Body of pancreas (tissue), 4 donors: ENCODE data around the gene SNCG. TPM values are rescaled to one million over a fixed set of nuclear protein-coding genes. Genes with fewer than 3 reads are reported as not detected.
"Not testable (repeated sequence)": the region's sequence is repeated elsewhere in the genome, so short reads cannot be mapped to it uniquely, and the experiment has no call there.

Experiments
- ATAC-seq: fragments of 150-250 bp; one replicate; pipeline ENCODE4 v1.9.1; 2016
- DNase-seq, 4 donors: peaks; one replicate each; pipeline ENCODE4 v3.0.0-alpha.2; 2019
- H3K27ac ChIP-seq, 4 donors: fragments of 200-600 bp; sonication (generic); 1 replicate in 3 of 4; 2 replicates in 1 of 4; pipeline versions ENCODE4 v1.5.1 to v1.6.1; 2016 to 2019; ENCODE audit warnings: mild to moderate bottlenecking in 1 of 4, mixed read lengths in 1 of 4, moderate library complexity in 1 of 4
- H3K27me3 ChIP-seq, 2 donors: fragments of 200-600 bp; sonication (generic); one replicate each; pipeline ENCODE4 v1.6.0; 2016; ENCODE audit warnings: mild to moderate bottlenecking in 1 of 2
- H3K36me3 ChIP-seq, 2 donors: fragments of 200-600 bp; sonication (generic); replicated peaks in 1 of 2; 2 replicates each; pipeline ENCODE4 v1.5.1; 2016; ENCODE audit warnings: low read depth in 2 of 2; ENCODE audit not compliant: insufficient read depth in 1 of 2
- H3K4me1 ChIP-seq: fragments of 200-600 bp; sonication (generic); one replicate; pipeline ENCODE4 v1.6.0; 2016
- H3K4me3 ChIP-seq, 2 donors: fragments of 200-600 bp; sonication (generic); 1 replicate in 1 of 2; 2 replicates in 1 of 2; pipeline ENCODE4 v1.5.1; 2016 to 2019
- H3K9me3 ChIP-seq, 3 donors: fragments of 200-600 bp; sonication (generic); 1 replicate in 2 of 3; 2 replicates in 1 of 3; pipeline ENCODE4 v1.5.1; 2016
- CTCF ChIP-seq, 7 experiments: fragments of 450-650 bp in 4 of 7; fragments of 200-600 bp in 3 of 7; sonication (generic) in 3 of 7; IDR thresholded peaks; one replicate each; pipeline ENCODE4 v1.5.1; 2016 to 2019; ENCODE audit warnings: antibody characterized with exemption in 7 of 7
- POLR2A ChIP-seq, 3 donors: fragments of 450-650 bp; IDR thresholded peaks; one replicate each; pipeline ENCODE4 v1.6.1; 2016; ENCODE audit warnings: antibody characterized with exemption in 3 of 3, mild to moderate bottlenecking in 2 of 3
- WGBS, 2 donors: methylation state at CpG; one replicate each; pipeline ENCODE4 v1.1.5; 2017; 5-methylcytosine and 5-hydroxymethylcytosine counted together
- intact Hi-C: fragments of 100-400 bp; cut with DNase I; formaldehyde crosslinking; loops from one replicate; pipeline ENCODE4 v1.15.1; 2023
- total RNA-seq, 2 donors: library from RNA; depleted of rRNA; stranded (reverse); fragments of >200 nt; gene quantifications; one replicate each; pipeline ENCODE4 v1.1.0, GENCODE V29; 2016

Gene SNCG
- total RNA-seq, 2 donors from 2014 or later = 2.6 to 3.0 TPM

DNA sequence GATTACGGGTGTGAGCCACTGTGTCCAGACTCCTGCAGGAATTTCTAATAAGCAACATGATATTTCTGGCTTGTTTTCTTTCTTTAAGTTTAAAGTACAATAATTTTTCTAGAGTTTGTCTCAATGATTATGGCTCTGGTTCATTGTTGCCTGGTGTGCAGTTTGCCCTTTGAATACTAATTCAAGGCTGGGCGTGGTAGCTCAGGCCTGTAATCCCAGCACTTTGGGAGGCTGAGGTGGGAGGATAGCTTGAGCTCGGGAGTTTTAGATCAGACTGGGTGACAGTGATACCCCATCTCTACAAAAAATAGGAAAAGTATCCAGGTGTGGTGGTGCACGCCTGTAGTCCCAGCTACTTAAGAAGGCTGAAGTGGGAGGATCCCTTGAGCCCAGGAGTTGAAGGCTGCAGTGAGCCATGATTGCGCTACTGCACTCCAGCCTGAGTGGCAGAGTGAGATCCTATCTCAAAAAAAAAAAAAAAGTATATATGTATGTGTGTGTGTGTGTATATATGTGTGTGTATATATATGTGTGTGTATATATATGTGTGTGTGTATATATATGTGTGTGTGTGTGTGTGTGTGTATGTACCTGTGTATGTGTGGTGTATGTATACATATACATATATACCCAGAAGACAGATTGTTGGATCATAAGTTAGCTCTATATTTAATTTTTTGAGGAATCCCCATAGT, 18.1 kb downstream of the SNCG start:
- 95 to 96% methylated on average over 5 of the region's 5 CpGs for WGBS, 2 donors
- no peaks in the 10 kb centered on the region for H3K36me3 ChIP-seq
- no peak for DNase-seq
- no peaks in the 10 kb centered on the region for H3K9me3 ChIP-seq
- H3K27me3 ChIP-seq = no peaks in the 10 kb centered on the region
- H3K27ac ChIP-seq = no peak overlapping the region
- TF ChIP-seq POLR2A (IDR thresholded peaks at IDR 0.05) (no peak), CTCF (IDR thresholded peaks at IDR 0.05) (no peak)
- peaks cover 21% of the 10 kb centered on the region for H3K4me1 ChIP-seq
- no peak for ATAC-seq
- intact Hi-C loops = no loop called here
- H3K4me3 ChIP-seq = no peak overlapping the region

- H3K4me1 ChIP-seq = peaks cover 12% of the 10 kb centered on the region
- intact Hi-C loops = not testable (repeated sequence)
Measured at GRCh38 chr10:86978457-86978856, 20.1 kb downstream of the SNCG start.

GRCh38 chr10:86979296-86979818, 21.0 kb downstream of the SNCG start:
- WGBS, 2 donors = 78 to 81% methylated on average over 4 of the region's 4 CpGs
- no peak for TF ChIP-seq CTCF (IDR thresholded peaks at IDR 0.05)
- no peak for TF ChIP-seq POLR2A (IDR thresholded peaks at IDR 0.05)
- no peaks in the 10 kb centered on the region for H3K27me3 ChIP-seq
- no peak overlapping the region for H3K4me3 ChIP-seq
- DNase-seq (no peak), ATAC-seq (no peak)
- intact Hi-C loops = no loop called here
- peaks cover 12% of the 10 kb centered on the region for H3K4me1 ChIP-seq
- H3K27ac ChIP-seq = peak overlapping the region in 1 of 4 donors; percentile 12
- H3K36me3 ChIP-seq = no peaks in the 10 kb centered on the region
- H3K9me3 ChIP-seq = no peaks in the 10 kb centered on the region

More at GRCh38 chr10:86978457-86978856, 20.1 kb downstream of the SNCG start:
- not testable (repeated sequence) for H3K9me3 ChIP-seq, H3K27ac ChIP-seq, H3K36me3 ChIP-seq, H3K27me3 ChIP-seq, ATAC-seq, H3K4me3 ChIP-seq, DNase-seq
- 81 to 93% methylated on average over 3 of the region's 3 CpGs for WGBS, 2 donors

GRCh38 chr10:86979977-86980448, 21.6 kb downstream of the SNCG start:
- peak overlapping the region in 1 of 4 donors; percentile 45 for H3K27ac ChIP-seq
- ATAC-seq (peak; percentile 66), DNase-seq (peak in 1 of 4 donors; percentile 39)
- intact Hi-C loops = no loop called here
- H3K4me1 ChIP-seq = peaks cover 12% of the 10 kb centered on the region
- TF ChIP-seq CTCF (IDR thresholded peaks at IDR 0.05) (no peak), POLR2A (IDR thresholded peaks at IDR 0.05) (no peak)
- no peaks in the 10 kb centered on the region for H3K9me3 ChIP-seq
- WGBS, 2 donors = 8 to 15% methylated on average over 3 of the region's 3 CpGs
- no peak overlapping the region for H3K4me3 ChIP-seq
- H3K36me3 ChIP-seq = no peaks in the 10 kb centered on the region
- H3K27me3 ChIP-seq = no peaks in the 10 kb centered on the region

GRCh38 chr10:86981020-86981419, 22.6 kb downstream of the SNCG start:
- H3K9me3 ChIP-seq, H3K4me3 ChIP-seq, H3K27ac ChIP-seq, H3K27me3 ChIP-seq, H3K36me3 ChIP-seq, intact Hi-C loops, ATAC-seq, DNase-seq: not testable (repeated sequence)
- peaks cover 12% of the 10 kb centered on the region for H3K4me1 ChIP-seq
- 75 to 80% methylated on average over 6 of the region's 6 CpGs for WGBS, 2 donors
